Caco-2 (cell line): ENCODE results near the gene BCL2L12. TPM values are rescaled to one million over a fixed set of nuclear protein-coding genes. Genes with fewer than 3 reads are reported as not detected.

Source experiments
- BruUV-seq: library from RNA; stranded (reverse); fragments of 400-500 nt; replicated peaks from 2 replicates; lab custom pipeline; 2021; lab: Mats Ljungman, UMichigan
- CTCF ChIA-PET: fragments of 300-600 bp; sonication (Branson Sonifier 250); formaldehyde crosslinking; loops from one replicate; lab custom pipeline; 2022; ENCODE audit warnings: antibody characterized with exemption; lab: Charles Lee
- POLR2A ChIA-PET: fragments of 300-600 bp; sonication (Branson Sonifier 250); formaldehyde crosslinking; loops from one replicate; lab custom pipeline; 2022; ENCODE audit warnings: antibody characterized with exemption; lab: Charles Lee
- DNase-seq, 2 experiments: peaks; one replicate each; pipeline versions ENCODE4 v3.0.0 to v3.0.0-alpha.2; 2020 to 2022
- H3K27me3 ChIP-seq: replicated peaks from 2 replicates; pipeline ENCODE4 v1.6.0; 2011; ENCODE audit warnings: low read length; ENCODE audit not compliant: control insufficient read depth, insufficient read depth
- H3K36me3 ChIP-seq: 2 replicates; pipeline ENCODE4 v1.5.1; 2011; ENCODE audit warnings: low read length; ENCODE audit not compliant: control insufficient read depth, insufficient read depth
- H3K4me1 ChIP-seq: fragments of 250-450 bp; sonication (Bioruptor Pico); 2 replicates; pipeline ENCODE4 v1.5.1; 2020; ENCODE audit warnings: mild to moderate bottlenecking
- H3K4me3 ChIP-seq: 2 replicates; pipeline ENCODE4 v1.5.1; 2011; ENCODE audit warnings: low read depth, mild to moderate bottlenecking, control low read depth, low read length
- H3K9me3 ChIP-seq: fragments of 250-450 bp; sonication (Bioruptor Pico); 2 replicates; pipeline ENCODE4 v1.5.1; 2020; ENCODE audit warnings: mild to moderate bottlenecking, moderate library complexity
- H3K27ac Mint-ChIP-seq: one replicate; pipeline ENCODE4 v1.8.0; 2022; ENCODE audit warnings: mixed read lengths; ENCODE audit not compliant: unreplicated experiment
- H3K27me3 Mint-ChIP-seq: one replicate; pipeline ENCODE4 v1.8.0; 2022; ENCODE audit warnings: mixed read lengths; ENCODE audit not compliant: insufficient read depth, unreplicated experiment
- H3K36me3 Mint-ChIP-seq: one replicate; pipeline ENCODE4 v1.8.0; 2022; ENCODE audit warnings: mild to moderate bottlenecking, mixed read lengths; ENCODE audit not compliant: insufficient read depth, unreplicated experiment
- H3K4me1 Mint-ChIP-seq: one replicate; pipeline ENCODE4 v1.8.0; 2022; ENCODE audit warnings: low read depth, mixed read lengths; ENCODE audit not compliant: unreplicated experiment
- H3K4me3 Mint-ChIP-seq: one replicate; pipeline ENCODE4 v1.8.0; 2022; ENCODE audit warnings: mild to moderate bottlenecking, moderate library complexity, mixed read lengths; ENCODE audit not compliant: unreplicated experiment
- H3K9me3 Mint-ChIP-seq: one replicate; pipeline ENCODE4 v1.8.0; 2022; ENCODE audit warnings: mixed read lengths; ENCODE audit not compliant: unreplicated experiment
- CTCF ChIP-seq, 2 experiments: fragments of 200-600 bp in 1 of 2; IDR thresholded peaks; 1 replicate in 1 of 2; 2 replicates in 1 of 2; pipeline versions ENCODE4 v1.5.1 to v1.8.0; 2011 to 2022; ENCODE audit warnings: antibody characterized with exemption in 1 of 2, control low read depth in 1 of 2, inconsistent platforms in 1 of 2, low read depth in 1 of 2, low read length in 1 of 2, mild to moderate bottlenecking in 1 of 2, moderate library complexity in 1 of 2; ENCODE audit not compliant: insufficient read depth in 1 of 2, severe bottlenecking in 1 of 2, unreplicated experiment in 1 of 2
- intact Hi-C: fragments of 100-400 bp; cut with micrococcal nuclease; formaldehyde crosslinking; loops from one replicate; pipeline ENCODE4 v1.10.0; 2022; ENCODE audit not compliant: unreplicated experiment
- total RNA-seq: library from RNA; stranded (reverse); gene quantifications from 2 replicates; pipeline ENCODE4 v1.2.3, GENCODE V29; 2022

BCL2L12 gene
- total RNA-seq, 1 experiment from 2014 or later = 111 TPM

- peak within 1 kb of the TSS; percentile 58 for H3K4me3 Mint-ChIP-seq
- CTCF ChIA-PET = no interaction called here
- peak in 1 of 2 experiments; percentile 63 for DNase-seq
- no peak for TF ChIP-seq CTCF (IDR thresholded peaks at IDR 0.05; ENCODE audit: insufficient read depth in 1 of 2, low read depth in 1 of 2, low read length in 1 of 2, severe bottlenecking in 1 of 2, unreplicated experiment in 1 of 2)
- H3K9me3 Mint-ChIP-seq = peaks cover 10% of the 10 kb centered on the region
- peaks cover 72% of the 10 kb centered on the region for H3K36me3 Mint-ChIP-seq
- intact Hi-C loops = no loop called here
- POLR2A ChIA-PET = interaction anchor here (0.7 kb wide), 1 partner anchor 738 kb away, joined by 5 read pairs; no protein-coding TSS in a partner anchor
- H3K27me3 ChIP-seq = no peaks in the 10 kb centered on the region
- H3K36me3 ChIP-seq = peaks cover 3% of the 10 kb centered on the region; the same call in 1 of the 2 replicates
- BruUV-seq = no TSS peak
- peaks cover 10% of the 10 kb centered on the region for H3K4me1 Mint-ChIP-seq
- 0 out of 2 replicates have a peak, but pooled peaks cover 2% of the 10 kb centered on the region for H3K9me3 ChIP-seq
- H3K27ac Mint-ChIP-seq = peak within 1 kb of the TSS; percentile 60
- H3K4me1 ChIP-seq = no peaks in the 10 kb centered on the region
- H3K4me3 ChIP-seq = no peak within 1 kb of the TSS
- H3K27me3 Mint-ChIP-seq = no peaks in the 10 kb centered on the region
Measured at GRCh38 chr19:49690656-49691242, 25.0 kb downstream of the BCL2L12 start, which contains the start of gene CPT1C. Gene CPT1C, plus strand, starts transcription at chr19:49691116. Its CDS starts 1,137 bp downstream, at chr19:49692253.

- Mint-ChIP-seq H3K4me3 (peak overlapping the region; percentile 58), H3K36me3 (peaks cover 65% of the 10 kb centered on the region), H3K9me3 (peaks cover 10% of the 10 kb centered on the region), H3K27ac (peak overlapping the region; percentile 60), H3K27me3 (no peaks in the 10 kb centered on the region), H3K4me1 (peaks cover 9% of the 10 kb centered on the region)
- CTCF ChIA-PET = no interaction called here
- H3K9me3 ChIP-seq = 0 out of 2 replicates have a peak, but pooled peaks cover 2% of the 10 kb centered on the region
- BruUV-seq = no TSS peak
- no peak overlapping the region for H3K4me3 ChIP-seq
- intact Hi-C loops = no loop called here
- DNase-seq = no peak
- no peaks in the 10 kb centered on the region for H3K4me1 ChIP-seq
- no peaks in the 10 kb centered on the region for H3K27me3 ChIP-seq
- peaks cover 3% of the 10 kb centered on the region; the same call in 1 of the 2 replicates for H3K36me3 ChIP-seq
- POLR2A ChIA-PET = no interaction called here
- TF ChIP-seq CTCF (IDR thresholded peaks at IDR 0.05; ENCODE audit: insufficient read depth in 1 of 2, low read depth in 1 of 2, low read length in 1 of 2, severe bottlenecking in 1 of 2, unreplicated experiment in 1 of 2) = no peak
Measured at GRCh38 chr19:49691243-49692146, 25.8 kb downstream of the BCL2L12 start.

- Mint-ChIP-seq H3K27ac (peak overlapping the region; percentile 25), H3K36me3 (peaks cover 62% of the 10 kb centered on the region), H3K4me1 (peaks cover 9% of the 10 kb centered on the region), H3K27me3 (no peaks in the 10 kb centered on the region), H3K9me3 (peaks cover 10% of the 10 kb centered on the region), H3K4me3 (no peak overlapping the region)
- intact Hi-C loops = no loop called here
- CTCF ChIA-PET = no interaction called here
- no peak for TF ChIP-seq CTCF (IDR thresholded peaks at IDR 0.05; ENCODE audit: insufficient read depth in 1 of 2, low read depth in 1 of 2, low read length in 1 of 2, severe bottlenecking in 1 of 2, unreplicated experiment in 1 of 2)
- no peaks in the 10 kb centered on the region for H3K36me3 ChIP-seq
- DNase-seq = no peak
- H3K4me1 ChIP-seq = no peaks in the 10 kb centered on the region
- no TSS peak for BruUV-seq
- no peaks in the 10 kb centered on the region for H3K27me3 ChIP-seq
- POLR2A ChIA-PET = no interaction called here
- H3K4me3 ChIP-seq = no peak overlapping the region
- H3K9me3 ChIP-seq = 0 out of 2 replicates have a peak, but pooled peaks cover 2% of the 10 kb centered on the region
Measured at GRCh38 chr19:49692147-49692506, 26.4 kb downstream of the BCL2L12 start.
